ENCODE data around the gene CSNK2A2. TPM values are rescaled to one million over a fixed set of nuclear protein-coding genes. Genes with fewer than 3 reads are reported as not detected.
A peak's percentile ranks its signal among the peaks of the same experiment; 100 is the strongest.

Gene CSNK2A2
- total and polyA plus RNA-seq, 9 of the 15 experiments (the other 6 are each of a cell fraction or from before 2014, with no cell fraction given): 20.8 to 109 (median 44.7) TPM

DNA sequence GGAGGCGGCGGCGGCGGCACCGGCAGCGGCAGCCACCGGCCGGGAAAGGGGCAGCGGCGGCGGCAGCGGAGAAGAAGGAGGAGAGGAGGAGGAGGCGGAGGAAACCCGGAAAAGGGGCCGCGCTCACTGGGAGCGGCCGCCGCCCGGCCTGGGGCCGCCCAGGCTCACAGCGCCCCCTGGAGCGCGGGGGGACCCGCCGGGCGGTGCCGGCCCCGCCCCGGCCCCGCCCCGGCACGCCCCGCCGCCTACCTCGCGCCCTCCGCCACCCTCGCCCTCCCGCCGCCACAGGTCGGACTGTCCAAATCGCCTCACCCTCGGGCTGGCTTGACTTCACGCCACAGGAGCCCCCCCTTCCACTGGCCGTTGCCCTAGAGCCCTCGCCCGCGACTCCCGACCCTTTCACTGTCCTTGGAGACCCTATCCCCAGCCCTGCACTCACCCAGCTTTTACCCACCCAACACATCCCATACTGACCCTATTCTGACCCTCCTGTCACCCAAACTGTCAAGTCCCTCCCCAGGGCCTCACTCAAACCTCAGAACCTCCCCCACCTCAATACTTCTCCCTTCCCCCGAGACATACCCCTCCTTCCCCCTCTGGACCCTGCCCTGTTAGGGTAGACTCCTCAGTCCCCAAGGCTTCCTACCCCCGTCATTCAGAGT is at the start of gene CSNK2A2 (continued):
- TF ChIP-seq, protein P1, sequence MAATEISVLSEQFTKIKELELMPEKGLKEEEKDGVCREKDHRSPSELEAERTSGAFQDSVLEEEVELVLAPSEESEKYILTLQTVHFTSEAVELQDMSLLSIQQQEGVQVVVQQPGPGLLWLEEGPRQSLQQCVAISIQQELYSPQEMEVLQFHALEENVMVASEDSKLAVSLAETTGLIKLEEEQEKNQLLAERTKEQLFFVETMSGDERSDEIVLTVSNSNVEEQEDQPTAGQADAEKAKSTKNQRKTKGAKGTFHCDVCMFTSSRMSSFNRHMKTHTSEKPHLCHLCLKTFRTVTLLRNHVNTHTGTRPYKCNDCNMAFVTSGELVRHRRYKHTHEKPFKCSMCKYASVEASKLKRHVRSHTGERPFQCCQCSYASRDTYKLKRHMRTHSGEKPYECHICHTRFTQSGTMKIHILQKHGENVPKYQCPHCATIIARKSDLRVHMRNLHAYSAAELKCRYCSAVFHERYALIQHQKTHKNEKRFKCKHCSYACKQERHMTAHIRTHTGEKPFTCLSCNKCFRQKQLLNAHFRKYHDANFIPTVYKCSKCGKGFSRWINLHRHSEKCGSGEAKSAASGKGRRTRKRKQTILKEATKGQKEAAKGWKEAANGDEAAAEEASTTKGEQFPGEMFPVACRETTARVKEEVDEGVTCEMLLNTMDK (IDR thresholded peaks at IDR 0.05; ENCODE audit: borderline replicate concordance, insufficient read depth, low read depth, low read length, poor library complexity, severe bottlenecking): peak; percentile 98
- TF ChIP-seq ELF1 (tag; IDR thresholded peaks at IDR 0.05): peak; percentile 92
- TF ChIP-seq BRF1 (IDR thresholded peaks at IDR 0.05; ENCODE audit: borderline replicate concordance, extremely low read depth, insufficient read length): no peak
- TF ChIP-seq OTX1 (CRISPR knock-in tag; IDR thresholded peaks at IDR 0.05): peak; percentile 31; the same call in 1 of the 2 replicates
- TF ChIP-seq SRSF9 (IDR thresholded peaks at IDR 0.05; ENCODE audit: borderline replicate concordance, low read depth, low read length): no peak
- TF ChIP-seq, protein P2, sequence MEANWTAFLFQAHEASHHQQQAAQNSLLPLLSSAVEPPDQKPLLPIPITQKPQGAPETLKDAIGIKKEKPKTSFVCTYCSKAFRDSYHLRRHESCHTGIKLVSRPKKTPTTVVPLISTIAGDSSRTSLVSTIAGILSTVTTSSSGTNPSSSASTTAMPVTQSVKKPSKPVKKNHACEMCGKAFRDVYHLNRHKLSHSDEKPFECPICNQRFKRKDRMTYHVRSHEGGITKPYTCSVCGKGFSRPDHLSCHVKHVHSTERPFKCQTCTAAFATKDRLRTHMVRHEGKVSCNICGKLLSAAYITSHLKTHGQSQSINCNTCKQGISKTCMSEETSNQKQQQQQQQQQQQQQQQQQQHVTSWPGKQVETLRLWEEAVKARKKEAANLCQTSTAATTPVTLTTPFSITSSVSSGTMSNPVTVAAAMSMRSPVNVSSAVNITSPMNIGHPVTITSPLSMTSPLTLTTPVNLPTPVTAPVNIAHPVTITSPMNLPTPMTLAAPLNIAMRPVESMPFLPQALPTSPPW (CRISPR knock-in tag; IDR thresholded peaks at IDR 0.05): peak; percentile 81
- TF ChIP-seq, protein P3, sequence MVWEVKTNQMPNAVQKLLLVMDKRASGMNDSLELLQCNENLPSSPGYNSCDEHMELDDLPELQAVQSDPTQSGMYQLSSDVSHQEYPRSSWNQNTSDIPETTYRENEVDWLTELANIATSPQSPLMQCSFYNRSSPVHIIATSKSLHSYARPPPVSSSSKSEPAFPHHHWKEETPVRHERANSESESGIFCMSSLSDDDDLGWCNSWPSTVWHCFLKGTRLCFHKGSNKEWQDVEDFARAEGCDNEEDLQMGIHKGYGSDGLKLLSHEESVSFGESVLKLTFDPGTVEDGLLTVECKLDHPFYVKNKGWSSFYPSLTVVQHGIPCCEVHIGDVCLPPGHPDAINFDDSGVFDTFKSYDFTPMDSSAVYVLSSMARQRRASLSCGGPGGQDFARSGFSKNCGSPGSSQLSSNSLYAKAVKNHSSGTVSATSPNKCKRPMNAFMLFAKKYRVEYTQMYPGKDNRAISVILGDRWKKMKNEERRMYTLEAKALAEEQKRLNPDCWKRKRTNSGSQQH (CRISPR knock-in tag; IDR thresholded peaks at IDR 0.05): peak; percentile 58; the same call in 1 of the 2 replicates
- TF ChIP-seq, protein P4, sequence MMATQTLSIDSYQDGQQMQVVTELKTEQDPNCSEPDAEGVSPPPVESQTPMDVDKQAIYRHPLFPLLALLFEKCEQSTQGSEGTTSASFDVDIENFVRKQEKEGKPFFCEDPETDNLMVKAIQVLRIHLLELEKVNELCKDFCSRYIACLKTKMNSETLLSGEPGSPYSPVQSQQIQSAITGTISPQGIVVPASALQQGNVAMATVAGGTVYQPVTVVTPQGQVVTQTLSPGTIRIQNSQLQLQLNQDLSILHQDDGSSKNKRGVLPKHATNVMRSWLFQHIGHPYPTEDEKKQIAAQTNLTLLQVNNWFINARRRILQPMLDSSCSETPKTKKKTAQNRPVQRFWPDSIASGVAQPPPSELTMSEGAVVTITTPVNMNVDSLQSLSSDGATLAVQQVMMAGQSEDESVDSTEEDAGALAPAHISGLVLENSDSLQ (IDR thresholded peaks at IDR 0.05): peak; percentile 39; the same call in 1 of the 2 replicates
- TF ChIP-seq, protein P5, sequence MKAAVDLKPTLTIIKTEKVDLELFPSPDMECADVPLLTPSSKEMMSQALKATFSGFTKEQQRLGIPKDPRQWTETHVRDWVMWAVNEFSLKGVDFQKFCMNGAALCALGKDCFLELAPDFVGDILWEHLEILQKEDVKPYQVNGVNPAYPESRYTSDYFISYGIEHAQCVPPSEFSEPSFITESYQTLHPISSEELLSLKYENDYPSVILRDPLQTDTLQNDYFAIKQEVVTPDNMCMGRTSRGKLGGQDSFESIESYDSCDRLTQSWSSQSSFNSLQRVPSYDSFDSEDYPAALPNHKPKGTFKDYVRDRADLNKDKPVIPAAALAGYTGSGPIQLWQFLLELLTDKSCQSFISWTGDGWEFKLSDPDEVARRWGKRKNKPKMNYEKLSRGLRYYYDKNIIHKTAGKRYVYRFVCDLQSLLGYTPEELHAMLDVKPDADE (conservative IDR thresholded peaks at IDR 0.05; ENCODE audit: control insufficient read depth, low read depth, low read length): peak; percentile 81
- TF ChIP-seq FOXP1 (CRISPR knock-in tag; IDR thresholded peaks at IDR 0.05): no peak
- peak in 1 of 2 experiments; percentile 60; a peak in 1 of 4 replicates for TF ChIP-seq SIN3A (IDR thresholded peaks at IDR 0.05; ENCODE audit: borderline replicate concordance in 2 of 2, control insufficient read depth in 1 of 2, low read depth in 2 of 2, low read length in 2 of 2)
- no peak for TF ChIP-seq CC2D1A (IDR thresholded peaks at IDR 0.05)
- TF ChIP-seq, protein P6, sequence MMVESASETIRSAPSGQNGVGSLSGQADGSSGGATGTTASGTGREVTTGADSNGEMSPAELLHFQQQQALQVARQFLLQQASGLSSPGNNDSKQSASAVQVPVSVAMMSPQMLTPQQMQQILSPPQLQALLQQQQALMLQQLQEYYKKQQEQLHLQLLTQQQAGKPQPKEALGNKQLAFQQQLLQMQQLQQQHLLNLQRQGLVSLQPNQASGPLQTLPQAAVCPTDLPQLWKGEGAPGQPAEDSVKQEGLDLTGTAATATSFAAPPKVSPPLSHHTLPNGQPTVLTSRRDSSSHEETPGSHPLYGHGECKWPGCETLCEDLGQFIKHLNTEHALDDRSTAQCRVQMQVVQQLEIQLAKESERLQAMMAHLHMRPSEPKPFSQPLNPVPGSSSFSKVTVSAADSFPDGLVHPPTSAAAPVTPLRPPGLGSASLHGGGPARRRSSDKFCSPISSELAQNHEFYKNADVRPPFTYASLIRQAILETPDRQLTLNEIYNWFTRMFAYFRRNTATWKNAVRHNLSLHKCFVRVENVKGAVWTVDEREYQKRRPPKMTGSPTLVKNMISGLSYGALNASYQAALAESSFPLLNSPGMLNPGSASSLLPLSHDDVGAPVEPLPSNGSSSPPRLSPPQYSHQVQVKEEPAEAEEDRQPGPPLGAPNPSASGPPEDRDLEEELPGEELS (CRISPR knock-in tag; IDR thresholded peaks at IDR 0.05; ENCODE audit: borderline replicate concordance): no peak
- no peak for TF ChIP-seq ZNF408 (CRISPR knock-in tag; IDR thresholded peaks at IDR 0.05; ENCODE audit: low read depth)
- peak; percentile 90; the same call in 1 of the 2 replicates for TF ChIP-seq RB1 (IDR thresholded peaks at IDR 0.05; ENCODE audit: low read depth)
- peak; percentile 76 for TF ChIP-seq GABPA (tag; conservative IDR thresholded peaks at IDR 0.05; ENCODE audit: low read depth)
- peak; percentile 7; the same call in 1 of the 2 replicates for TF ChIP-seq BCOR (IDR thresholded peaks at IDR 0.05)

Data from K562 (cell line).